Osteoblast (primary cell): ENCODE data around the gene CPXM2. TPM values are rescaled to one million over a fixed set of nuclear protein-coding genes. Genes with fewer than 3 reads are reported as not detected.

Experiments
- DNase-seq: peaks from one replicate; pipeline ENCODE4 v3.0.0; 2011; ENCODE audit warnings: low spot score, mixed read lengths; ENCODE audit not compliant: insufficient read length; ENCODE audit errors: missing footprints
- H2AFZ ChIP-seq: 2 replicates; pipeline ENCODE4 v1.6.0; 2011; ENCODE audit warnings: mild to moderate bottlenecking, low read length
- H3K27ac ChIP-seq: 2 replicates; pipeline ENCODE4 v1.5.1; 2011; ENCODE audit warnings: mild to moderate bottlenecking, low read depth, low read length, moderate library complexity
- H3K27me3 ChIP-seq: 2 replicates; pipeline ENCODE4 v1.6.0; 2012; ENCODE audit warnings: mild to moderate bottlenecking, control low read depth, inconsistent platforms, low read length, moderate library complexity; ENCODE audit not compliant: insufficient read depth
- H3K36me3 ChIP-seq: 2 replicates; pipeline ENCODE4 v1.5.1; 2011; ENCODE audit warnings: mild to moderate bottlenecking, low read length, control low read depth, moderate library complexity; ENCODE audit not compliant: insufficient read depth
- H3K4me1 ChIP-seq: 2 replicates; pipeline ENCODE4 v1.5.1; 2011; ENCODE audit warnings: mild to moderate bottlenecking, low read length, control low read depth, moderate library complexity; ENCODE audit not compliant: insufficient read depth
- H3K4me2 ChIP-seq: 2 replicates; pipeline ENCODE4 v1.6.0; 2011; ENCODE audit warnings: mild to moderate bottlenecking, low read length; ENCODE audit not compliant: insufficient read depth
- H3K4me3 ChIP-seq: fragments of 200-600 bp; sonication (generic); 3 replicates; pipeline ENCODE4 v1.5.1; 2012; ENCODE audit warnings: mild to moderate bottlenecking, low read length, inconsistent platforms; ENCODE audit not compliant: insufficient read depth
- H3K79me2 ChIP-seq: 2 replicates; pipeline ENCODE4 v1.6.0; 2012; ENCODE audit warnings: mild to moderate bottlenecking, low read length, control low read depth, inconsistent platforms; ENCODE audit not compliant: insufficient read depth
- H3K9me3 ChIP-seq: 2 replicates; pipeline ENCODE4 v1.5.1; 2011; ENCODE audit warnings: low read depth, low read length, control low read depth
- H4K20me1 ChIP-seq: 2 replicates; pipeline ENCODE4 v1.6.0; 2012; ENCODE audit warnings: mild to moderate bottlenecking, low read length, control low read depth; ENCODE audit not compliant: insufficient read depth
- total RNA-seq: library from RNA; depleted of rRNA; stranded (reverse); fragments of >200 nt; gene quantifications from 2 replicates; pipeline ENCODE4 v1.2.3, GENCODE V29; 2012
- TF ChIP-seq, protein P1 (sequence below): IDR thresholded peaks from 2 replicates; pipeline ENCODE4 v1.5.1; 2011; ENCODE audit warnings: mild to moderate bottlenecking, low read depth, low read length, moderate library complexity; ENCODE audit errors: extremely low read depth

CPXM2 gene
- total RNA-seq, 1 donor, result 0.36 TPM

DNA sequence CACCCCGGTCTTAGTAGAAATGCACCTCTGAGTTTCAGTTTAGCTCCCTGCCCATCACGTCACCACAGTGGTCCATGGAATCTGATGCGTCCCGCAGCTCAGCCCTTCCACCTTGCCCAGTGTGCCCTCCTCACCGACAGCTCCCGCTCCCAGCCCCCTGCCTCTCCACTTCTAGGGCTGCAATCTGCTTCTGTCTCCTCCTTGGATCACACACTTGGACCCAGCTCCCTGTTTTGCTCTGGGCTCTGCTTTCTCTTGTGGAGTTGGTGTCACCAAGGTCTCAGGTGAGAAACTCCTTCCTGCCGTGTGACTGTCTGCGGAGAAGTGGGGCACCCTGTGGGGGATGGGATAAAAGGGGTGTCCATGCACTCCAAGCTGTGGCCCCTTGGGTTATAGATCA is 187.5 kb downstream of the CPXM2 start:
- no peak overlapping the region for H3K4me2 ChIP-seq
- TF ChIP-seq, protein P1, sequence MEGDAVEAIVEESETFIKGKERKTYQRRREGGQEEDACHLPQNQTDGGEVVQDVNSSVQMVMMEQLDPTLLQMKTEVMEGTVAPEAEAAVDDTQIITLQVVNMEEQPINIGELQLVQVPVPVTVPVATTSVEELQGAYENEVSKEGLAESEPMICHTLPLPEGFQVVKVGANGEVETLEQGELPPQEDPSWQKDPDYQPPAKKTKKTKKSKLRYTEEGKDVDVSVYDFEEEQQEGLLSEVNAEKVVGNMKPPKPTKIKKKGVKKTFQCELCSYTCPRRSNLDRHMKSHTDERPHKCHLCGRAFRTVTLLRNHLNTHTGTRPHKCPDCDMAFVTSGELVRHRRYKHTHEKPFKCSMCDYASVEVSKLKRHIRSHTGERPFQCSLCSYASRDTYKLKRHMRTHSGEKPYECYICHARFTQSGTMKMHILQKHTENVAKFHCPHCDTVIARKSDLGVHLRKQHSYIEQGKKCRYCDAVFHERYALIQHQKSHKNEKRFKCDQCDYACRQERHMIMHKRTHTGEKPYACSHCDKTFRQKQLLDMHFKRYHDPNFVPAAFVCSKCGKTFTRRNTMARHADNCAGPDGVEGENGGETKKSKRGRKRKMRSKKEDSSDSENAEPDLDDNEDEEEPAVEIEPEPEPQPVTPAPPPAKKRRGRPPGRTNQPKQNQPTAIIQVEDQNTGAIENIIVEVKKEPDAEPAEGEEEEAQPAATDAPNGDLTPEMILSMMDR, result no peak
- no peak overlapping the region for H3K4me3 ChIP-seq
- no peak overlapping the region for H3K27ac ChIP-seq
- H3K4me1 ChIP-seq, result no peaks in the 10 kb centered on the region
- H3K36me3 ChIP-seq, result no peaks in the 10 kb centered on the region
- H2AFZ ChIP-seq, result no peak overlapping the region
- no peaks in the 10 kb centered on the region for H3K79me2 ChIP-seq
- H3K9me3 ChIP-seq, result no peaks in the 10 kb centered on the region
- no peaks in the 10 kb centered on the region for H4K20me1 ChIP-seq
- no peak for DNase-seq
- no peaks in the 10 kb centered on the region for H3K27me3 ChIP-seq

DNA sequence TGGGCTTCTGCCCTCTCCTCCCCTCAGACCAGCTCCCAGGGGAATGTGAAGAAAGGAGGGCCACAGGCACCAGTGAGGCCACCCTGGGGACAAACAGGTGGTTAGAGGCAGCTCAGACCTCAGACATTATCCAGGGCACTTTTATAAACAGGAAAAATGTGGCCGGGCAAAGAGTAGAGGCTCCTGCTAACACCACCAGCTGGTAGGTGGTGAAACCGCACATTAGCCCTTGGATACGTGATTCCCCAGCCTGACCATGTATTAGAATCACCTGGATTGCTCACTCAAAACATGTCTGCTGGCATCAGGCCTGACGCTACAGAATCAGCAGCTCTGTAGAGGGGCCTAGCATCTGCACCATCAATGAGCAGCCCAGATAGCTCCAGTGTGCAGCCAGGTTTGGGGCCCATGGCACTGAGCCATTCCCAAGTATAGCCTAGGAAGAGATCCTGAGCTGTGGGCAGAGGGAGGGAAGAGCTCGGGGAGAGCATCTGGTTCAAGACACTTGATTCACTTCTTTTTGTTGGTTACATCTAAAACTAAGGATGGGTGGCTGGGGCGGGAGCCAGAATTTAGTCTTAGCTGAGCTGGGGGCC is 188.3 kb downstream of the CPXM2 start:
- no peak overlapping the region for H3K4me2 ChIP-seq
- H2AFZ ChIP-seq, result no peak overlapping the region
- H3K79me2 ChIP-seq, result no peaks in the 10 kb centered on the region
- H3K27ac ChIP-seq, result no peak overlapping the region
- H3K9me3 ChIP-seq, result no peaks in the 10 kb centered on the region
- DNase-seq, result no peak
- H3K27me3 ChIP-seq, result no peaks in the 10 kb centered on the region
- TF ChIP-seq, protein P1, result no peak
- H3K4me3 ChIP-seq, result no peak overlapping the region
- H3K36me3 ChIP-seq, result no peaks in the 10 kb centered on the region
- no peaks in the 10 kb centered on the region for H4K20me1 ChIP-seq
- no peaks in the 10 kb centered on the region for H3K4me1 ChIP-seq

Other genes with a start within 250 kb of the CPXM2 start
- not detected in 2 replicates for gene GPR26, start 225.5 kb downstream of the CPXM2 start, total RNA-seq
- 22.8 and 36.2 TPM in 2 replicates for gene CHST15, start 201.8 kb upstream of the CPXM2 start, total RNA-seq